ENCODE measurements around the gene B4GAT1.
A peak's percentile ranks its signal among the peaks of the same experiment; 100 is the strongest.

The B4GAT1 gene

GRCh38 chr11:66338276-66339161 lies 8.9 kb downstream of the B4GAT1 start:
- H3K36me3 Mint-ChIP-seq (ENCODE audit: insufficient read depth) = peaks cover 25% of the 10 kb centered on the region
- ATAC-seq (replicated peaks; ENCODE audit: extremely low read depth, poor library complexity, severe bottlenecking) = no peak
- H3K27ac Mint-ChIP-seq (ENCODE audit: low read depth) = peak overlapping the region; percentile 41
- H3K4me1 Mint-ChIP-seq = peaks cover 35% of the 10 kb centered on the region
- no peaks in the 10 kb centered on the region for H3K9me3 Mint-ChIP-seq
- no peak for DNase-seq (ENCODE audit: low spot score in 2 of 2)
- H3K4me3 Mint-ChIP-seq = no peak overlapping the region
- no peaks in the 10 kb centered on the region for H3K27me3 Mint-ChIP-seq

- Mint-ChIP-seq H3K4me3 (peak overlapping the region; percentile 69), H3K27ac (ENCODE audit: low read depth) (peak overlapping the region; percentile 80), H3K4me1 (peaks cover 24% of the 10 kb centered on the region), H3K9me3 (no peaks in the 10 kb centered on the region), H3K27me3 (no peaks in the 10 kb centered on the region), H3K36me3 (ENCODE audit: insufficient read depth) (peaks cover 24% of the 10 kb centered on the region)
- ATAC-seq (replicated peaks; ENCODE audit: extremely low read depth, poor library complexity, severe bottlenecking) (no peak), DNase-seq (ENCODE audit: low spot score in 2 of 2) (no peak)
Observed at GRCh38 chr11:66337103-66337899, 10.1 kb downstream of the B4GAT1 start.

- ATAC-seq (replicated peaks; ENCODE audit: extremely low read depth, poor library complexity, severe bottlenecking) = peak; percentile 84
- H3K36me3 Mint-ChIP-seq (ENCODE audit: insufficient read depth) = peaks cover 20% of the 10 kb centered on the region
Observed at GRCh38 chr11:66336234-66337102, 11.0 kb downstream of the B4GAT1 start, which contains the start of gene RIN1. Gene RIN1, minus strand, starts transcription at chr11:66336434. Its CDS starts 32 bp downstream, at chr11:66336402.

GRCh38 chr11:66335531-66336233 lies 11.7 kb downstream of the B4GAT1 start:
- peak overlapping the region; percentile 69 for H3K4me3 Mint-ChIP-seq
- DNase-seq (ENCODE audit: low spot score in 2 of 2) (no peak), ATAC-seq (replicated peaks; ENCODE audit: extremely low read depth, poor library complexity, severe bottlenecking) (no peak)
- H3K27ac Mint-ChIP-seq (ENCODE audit: low read depth) = peak overlapping the region; percentile 80
- H3K27me3 Mint-ChIP-seq = no peaks in the 10 kb centered on the region
- H3K9me3 Mint-ChIP-seq = no peaks in the 10 kb centered on the region
- peaks cover 18% of the 10 kb centered on the region for H3K4me1 Mint-ChIP-seq
- peaks cover 18% of the 10 kb centered on the region for H3K36me3 Mint-ChIP-seq (ENCODE audit: insufficient read depth)

More at GRCh38 chr11:66336234-66337102, 11.0 kb downstream of the B4GAT1 start, which contains the start of gene RIN1:
- Mint-ChIP-seq H3K9me3 (no peaks in the 10 kb centered on the region), H3K4me3 (peak within 1 kb of the TSS; percentile 69), H3K4me1 (peaks cover 19% of the 10 kb centered on the region), H3K27ac (ENCODE audit: low read depth) (peak within 1 kb of the TSS; percentile 80), H3K27me3 (no peaks in the 10 kb centered on the region)
- DNase-seq (ENCODE audit: low spot score in 2 of 2) = peak in 1 of 2 donors; percentile 36

- H3K4me3 Mint-ChIP-seq = no peak overlapping the region
Observed at GRCh38 chr11:66334605-66335442, 12.6 kb downstream of the B4GAT1 start.

GRCh38 chr11:66333896-66334604 lies 13.4 kb downstream of the B4GAT1 start:
- DNase-seq (ENCODE audit: low spot score in 2 of 2) = no peak
- Mint-ChIP-seq H3K27me3 (no peaks in the 10 kb centered on the region), H3K27ac (ENCODE audit: low read depth) (peak overlapping the region; percentile 85), H3K4me3 (no peak overlapping the region), H3K9me3 (no peaks in the 10 kb centered on the region), H3K4me1 (peaks cover 18% of the 10 kb centered on the region), H3K36me3 (ENCODE audit: insufficient read depth) (peaks cover 13% of the 10 kb centered on the region)
- ATAC-seq (replicated peaks; ENCODE audit: extremely low read depth, poor library complexity, severe bottlenecking) = no peak

More at GRCh38 chr11:66334605-66335442, 12.6 kb downstream of the B4GAT1 start:
- Mint-ChIP-seq H3K4me1 (peaks cover 18% of the 10 kb centered on the region), H3K9me3 (no peaks in the 10 kb centered on the region), H3K36me3 (ENCODE audit: insufficient read depth) (peaks cover 15% of the 10 kb centered on the region), H3K27ac (ENCODE audit: low read depth) (peak overlapping the region; percentile 85), H3K27me3 (no peaks in the 10 kb centered on the region)
- DNase-seq (ENCODE audit: low spot score in 2 of 2) (no peak), ATAC-seq (replicated peaks; ENCODE audit: extremely low read depth, poor library complexity, severe bottlenecking) (no peak)

GRCh38 chr11:66333220-66333877 lies 14.1 kb downstream of the B4GAT1 start:
- DNase-seq (ENCODE audit: low spot score in 2 of 2) = no peak
- peaks cover 13% of the 10 kb centered on the region for H3K36me3 Mint-ChIP-seq (ENCODE audit: insufficient read depth)
- H3K27ac Mint-ChIP-seq (ENCODE audit: low read depth) = no peak overlapping the region
- no peaks in the 10 kb centered on the region for H3K27me3 Mint-ChIP-seq
- no peak for ATAC-seq (replicated peaks; ENCODE audit: extremely low read depth, poor library complexity, severe bottlenecking)
- peaks cover 22% of the 10 kb centered on the region for H3K4me1 Mint-ChIP-seq
- H3K4me3 Mint-ChIP-seq = no peak overlapping the region
- no peaks in the 10 kb centered on the region for H3K9me3 Mint-ChIP-seq

GRCh38 chr11:66332371-66333219 lies 14.8 kb downstream of the B4GAT1 start:
- Mint-ChIP-seq H3K27ac (ENCODE audit: low read depth) (no peak overlapping the region), H3K9me3 (no peaks in the 10 kb centered on the region), H3K4me1 (peaks cover 29% of the 10 kb centered on the region), H3K4me3 (no peak overlapping the region), H3K27me3 (no peaks in the 10 kb centered on the region), H3K36me3 (ENCODE audit: insufficient read depth) (peaks cover 17% of the 10 kb centered on the region)
- no peak for ATAC-seq (replicated peaks; ENCODE audit: extremely low read depth, poor library complexity, severe bottlenecking)
- no peak for DNase-seq (ENCODE audit: low spot score in 2 of 2)

- H3K27me3 Mint-ChIP-seq = no peaks in the 10 kb centered on the region
- H3K4me3 Mint-ChIP-seq = no peak overlapping the region
- no peaks in the 10 kb centered on the region for H3K9me3 Mint-ChIP-seq
- H3K36me3 Mint-ChIP-seq (ENCODE audit: insufficient read depth) = peaks cover 13% of the 10 kb centered on the region
- peaks cover 26% of the 10 kb centered on the region for H3K4me1 Mint-ChIP-seq
- no peak overlapping the region for H3K27ac Mint-ChIP-seq (ENCODE audit: low read depth)
- DNase-seq (ENCODE audit: low spot score in 2 of 2) (no peak), ATAC-seq (replicated peaks; ENCODE audit: extremely low read depth, poor library complexity, severe bottlenecking) (no peak)
Observed at GRCh38 chr11:66331542-66332370, 15.7 kb downstream of the B4GAT1 start.

Measured in central memory CD8-positive, alpha-beta T cell (primary cell).